ENCODE data around the gene KL. TPM values are rescaled to one million over a fixed set of nuclear protein-coding genes. Genes with fewer than 3 reads are reported as not detected.

KL gene
- total RNA-seq, 1 donor: under 0.01 TPM

DNA sequence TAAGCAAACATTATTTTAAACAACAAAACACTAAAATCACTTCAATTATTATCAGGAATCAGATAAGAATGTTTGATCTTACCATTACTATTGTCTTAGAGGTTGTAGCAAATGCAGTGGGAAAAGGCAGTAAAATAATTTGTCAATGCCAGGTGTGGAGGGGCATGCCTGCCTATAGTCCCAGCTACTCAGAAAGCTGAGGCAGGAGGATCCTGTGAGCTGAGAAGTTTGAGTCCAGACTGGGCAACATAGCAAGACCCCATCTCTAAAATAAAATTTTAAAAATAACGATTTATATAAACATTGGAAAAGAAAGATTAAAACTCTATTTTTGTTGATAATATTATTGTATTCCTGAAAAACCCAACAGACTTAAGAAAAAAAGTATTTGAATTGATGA lies 66.8 kb downstream of the KL start:
- TF ChIP-seq, protein P1, sequence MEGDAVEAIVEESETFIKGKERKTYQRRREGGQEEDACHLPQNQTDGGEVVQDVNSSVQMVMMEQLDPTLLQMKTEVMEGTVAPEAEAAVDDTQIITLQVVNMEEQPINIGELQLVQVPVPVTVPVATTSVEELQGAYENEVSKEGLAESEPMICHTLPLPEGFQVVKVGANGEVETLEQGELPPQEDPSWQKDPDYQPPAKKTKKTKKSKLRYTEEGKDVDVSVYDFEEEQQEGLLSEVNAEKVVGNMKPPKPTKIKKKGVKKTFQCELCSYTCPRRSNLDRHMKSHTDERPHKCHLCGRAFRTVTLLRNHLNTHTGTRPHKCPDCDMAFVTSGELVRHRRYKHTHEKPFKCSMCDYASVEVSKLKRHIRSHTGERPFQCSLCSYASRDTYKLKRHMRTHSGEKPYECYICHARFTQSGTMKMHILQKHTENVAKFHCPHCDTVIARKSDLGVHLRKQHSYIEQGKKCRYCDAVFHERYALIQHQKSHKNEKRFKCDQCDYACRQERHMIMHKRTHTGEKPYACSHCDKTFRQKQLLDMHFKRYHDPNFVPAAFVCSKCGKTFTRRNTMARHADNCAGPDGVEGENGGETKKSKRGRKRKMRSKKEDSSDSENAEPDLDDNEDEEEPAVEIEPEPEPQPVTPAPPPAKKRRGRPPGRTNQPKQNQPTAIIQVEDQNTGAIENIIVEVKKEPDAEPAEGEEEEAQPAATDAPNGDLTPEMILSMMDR (IDR thresholded peaks at IDR 0.05; ENCODE audit: insufficient read depth, low read depth, low read length): no peak
- DNase-seq (ENCODE audit: low read depth): no peak
- H3K4me3 ChIP-seq (ENCODE audit: low read depth, low read length): no peak overlapping the region

DNA sequence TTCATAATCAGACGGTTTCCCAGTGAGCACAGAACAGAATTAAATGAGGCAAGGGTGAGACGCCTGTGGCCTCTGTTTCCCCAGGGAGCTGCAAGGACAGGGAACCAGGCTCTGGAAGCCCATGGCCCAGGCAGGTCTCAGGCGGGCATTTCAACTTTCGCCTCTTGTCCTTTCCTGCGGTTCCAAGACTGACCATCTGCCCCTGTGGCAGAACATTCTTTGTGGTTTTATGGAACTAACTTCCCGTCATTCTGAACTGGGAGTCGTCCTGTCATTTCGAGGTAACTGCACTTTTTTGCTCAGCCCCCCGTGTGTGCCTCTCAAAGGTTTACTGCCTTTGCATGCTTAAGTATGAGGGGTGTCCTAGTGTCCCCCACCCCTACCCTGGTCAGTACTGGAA lies 70.9 kb downstream of the KL start:
- no peak overlapping the region for H3K4me3 ChIP-seq (ENCODE audit: low read depth, low read length)
- TF ChIP-seq, protein P1 (IDR thresholded peaks at IDR 0.05; ENCODE audit: insufficient read depth, low read depth, low read length): no peak
- DNase-seq (ENCODE audit: low read depth): peak; percentile 44

DNA sequence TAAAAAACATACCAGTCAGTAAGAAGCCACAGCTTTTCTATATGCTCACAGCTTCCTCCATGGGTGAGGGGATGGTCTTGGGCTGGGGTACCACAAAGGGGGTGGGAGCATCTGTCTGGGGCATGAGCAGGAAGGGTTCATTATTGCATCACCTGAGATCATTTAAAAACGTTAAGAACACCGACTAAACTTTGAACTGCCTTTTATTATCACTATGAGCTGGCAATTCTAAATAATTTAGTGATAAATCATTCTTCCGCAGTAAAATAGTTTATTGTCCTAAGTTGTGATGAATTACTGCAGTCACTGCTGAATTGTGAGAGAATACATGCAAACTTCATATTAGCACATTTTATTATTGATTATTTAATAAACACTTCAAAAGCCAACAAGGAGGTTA lies 71.6 kb downstream of the KL start:
- TF ChIP-seq, protein P1 (IDR thresholded peaks at IDR 0.05; ENCODE audit: insufficient read depth, low read depth, low read length): no peak
- no peak overlapping the region for H3K4me3 ChIP-seq (ENCODE audit: low read depth, low read length)
- no peak for DNase-seq (ENCODE audit: low read depth)

DNA sequence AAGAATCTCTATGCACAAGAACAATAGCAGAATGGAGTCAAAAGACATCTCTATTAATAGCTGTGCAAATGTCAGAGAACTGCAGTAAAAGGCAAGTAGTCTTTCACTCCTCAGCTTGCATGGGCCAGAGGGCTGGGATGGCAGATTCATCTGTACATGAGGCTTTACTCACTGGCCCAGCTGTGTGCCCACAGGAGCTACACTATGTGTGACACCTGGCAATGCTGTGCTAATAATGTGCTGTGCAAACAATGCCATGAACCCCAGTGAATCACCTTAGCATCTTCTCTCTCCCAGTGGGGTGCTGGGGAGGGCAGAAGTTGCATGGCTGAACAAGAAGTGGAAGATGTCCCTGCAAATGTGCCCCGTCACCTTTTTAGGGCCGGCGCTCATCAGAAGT lies 73.1 kb downstream of the KL start:
- no peak for DNase-seq (ENCODE audit: low read depth)
- H3K4me3 ChIP-seq (ENCODE audit: low read depth, low read length): no peak overlapping the region
- TF ChIP-seq, protein P1 (IDR thresholded peaks at IDR 0.05; ENCODE audit: insufficient read depth, low read depth, low read length): no peak

DNA sequence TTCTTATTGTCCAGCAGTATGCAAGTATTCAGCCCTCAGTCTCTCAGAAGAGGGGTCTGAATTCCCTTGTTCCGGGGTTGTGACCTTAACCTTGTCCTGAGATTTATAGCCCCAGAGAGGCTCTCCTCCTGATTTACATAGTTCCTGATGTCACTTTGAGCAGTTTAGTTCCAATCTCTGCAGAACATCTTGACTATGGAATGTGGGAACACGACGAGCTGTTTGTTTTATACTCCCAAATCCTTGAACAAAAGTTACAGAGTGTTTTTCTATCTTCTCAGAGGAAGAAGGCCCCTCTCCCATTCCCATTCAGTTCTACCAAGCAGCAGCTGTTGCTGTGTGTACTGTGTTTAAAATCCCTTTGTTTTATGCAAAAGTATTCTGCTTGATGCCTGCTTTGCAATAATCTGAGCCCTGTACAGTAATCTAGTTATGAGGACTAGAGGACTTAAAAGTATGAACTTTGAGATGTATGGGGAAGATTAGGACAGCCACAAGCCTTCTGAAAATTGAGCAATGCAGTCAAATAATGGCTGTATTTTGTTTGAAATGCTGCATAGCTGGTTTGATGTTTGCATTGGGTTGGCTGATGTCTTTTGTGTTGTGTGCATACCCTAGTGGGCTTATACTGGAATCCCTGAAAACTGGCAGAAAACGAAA lies 74.7 kb downstream of the KL start:
- peak; percentile 60 for DNase-seq (ENCODE audit: low read depth)
- TF ChIP-seq, protein P1 (IDR thresholded peaks at IDR 0.05; ENCODE audit: insufficient read depth, low read depth, low read length): no peak
- no peak overlapping the region for H3K4me3 ChIP-seq (ENCODE audit: low read depth, low read length)

DNA sequence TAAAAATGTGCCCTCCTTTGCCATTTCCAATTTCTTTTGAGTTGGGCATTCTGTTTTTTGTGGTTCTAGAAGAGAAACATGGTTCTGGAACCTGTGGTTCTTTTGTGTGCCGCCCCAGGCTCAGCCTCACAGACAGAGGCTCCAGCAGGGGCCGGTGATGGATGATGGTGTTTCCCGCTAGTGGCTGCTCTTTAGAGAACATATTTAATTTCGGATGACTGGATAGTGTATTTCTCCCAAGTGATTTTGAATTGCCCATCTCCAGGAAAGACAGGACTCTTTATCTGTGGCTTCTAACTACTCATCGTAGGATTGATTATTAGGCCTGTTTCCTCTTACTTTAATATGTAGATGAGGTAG lies 75.2 kb downstream of the KL start:
- no peak overlapping the region for H3K4me3 ChIP-seq (ENCODE audit: low read depth, low read length)
- DNase-seq (ENCODE audit: low read depth): no peak
- TF ChIP-seq, protein P1 (IDR thresholded peaks at IDR 0.05; ENCODE audit: insufficient read depth, low read depth, low read length): no peak

Measured in fibroblast of villous mesenchyme (primary cell).